Lung (tissue), 12 donors: ENCODE results near the gene CSK. TPM values are rescaled to one million over a fixed set of nuclear protein-coding genes. Genes with fewer than 3 reads are reported as not detected.

Experiments used
- ATAC-seq: fragments of 200-7000 bp; cut with Tn5 transposase; one replicate; pipeline ENCODE4 v1.9.1; 2020; ENCODE audit warnings: moderate number of reproducible peaks; ENCODE audit not compliant: insufficient read depth, low FRiP score
- DNase-seq, 3 donors: peaks; one replicate each; pipeline ENCODE4 v3.0.0-alpha.2; 2013 to 2017
- H3K27ac ChIP-seq, 2 donors: one replicate each; pipeline ENCODE4 v1.5.1; 2013; ENCODE audit warnings: mild to moderate bottlenecking in 2 of 2, moderate library complexity in 2 of 2, control low read depth in 1 of 2, inconsistent platforms in 1 of 2, low read depth in 1 of 2, low read length in 1 of 2
- H3K27me3 ChIP-seq, 3 donors: one replicate each; pipeline ENCODE4 v1.5.1; 2013; ENCODE audit warnings: low read length in 2 of 3; ENCODE audit not compliant: control insufficient read depth in 3 of 3, insufficient read depth in 3 of 3
- H3K36me3 ChIP-seq, 4 donors: one replicate each; pipeline ENCODE4 v1.5.1; 2013; ENCODE audit warnings: low read length in 4 of 4, mild to moderate bottlenecking in 1 of 4, moderate library complexity in 1 of 4; ENCODE audit not compliant: control insufficient read depth in 4 of 4, insufficient read depth in 4 of 4
- H3K4me1 ChIP-seq, 5 donors: one replicate each; pipeline ENCODE4 v1.5.1; 2013; ENCODE audit warnings: low read length in 5 of 5, mild to moderate bottlenecking in 2 of 5, moderate library complexity in 1 of 5; ENCODE audit not compliant: control insufficient read depth in 5 of 5, insufficient read depth in 5 of 5
- H3K4me3 ChIP-seq: one replicate; pipeline ENCODE4 v1.5.1; 2013; ENCODE audit warnings: mild to moderate bottlenecking, control low read depth, moderate library complexity
- H3K9ac ChIP-seq, 2 donors: one replicate each; pipeline ENCODE4 v1.5.1; 2013; ENCODE audit warnings: low read length in 2 of 2, control low read depth in 1 of 2; ENCODE audit not compliant: insufficient read depth in 1 of 2
- H3K9me3 ChIP-seq, 4 donors: one replicate each; pipeline ENCODE4 v1.5.1; 2013; ENCODE audit warnings: low read length in 3 of 4, mild to moderate bottlenecking in 1 of 4, moderate library complexity in 1 of 4; ENCODE audit not compliant: control insufficient read depth in 4 of 4, insufficient read depth in 3 of 4
- CTCF ChIP-seq: IDR thresholded peaks from 2 replicates; pipeline ENCODE4 v1.5.1; 2012; ENCODE audit warnings: mild to moderate bottlenecking; ENCODE audit errors: control extremely low read depth, extremely low read depth
- WGBS, 2 donors: extraction: QIAGEN DNeasy Blood & Tissue Kit; methylation state at CpG; one replicate each; pipeline ENCODE4 v1.1.7; 2013; 5-methylcytosine and 5-hydroxymethylcytosine counted together
- polyA plus RNA-seq, 2 donors: library from polyadenylated mRNA; stranded (reverse); fragments of 200-250 nt; gene quantifications; one replicate each; pipeline ENCODE4 v1.2.1, GENCODE V29; 2013
- total RNA-seq, 2 donors: library from RNA; depleted of rRNA in 1 of 2; stranded (reverse); fragments of >200 nt in 1 of 2; gene quantifications; one replicate each; pipeline ENCODE4 v1.2.1, GENCODE V29; 2014 to 2021
- donor health status: control.
- donor health status: control.
- donor health status: Bipolar disorder and iron deficiency.
- donor health status: healthy.
- donor health status: DM: yes; HTN: yes; CAD: no.

CSK gene
- total and polyA plus RNA-seq, 4 donors, result 39.7 to 99.1 (median 61.9) TPM

- Histone ChIP-seq H3K4me1 (peaks cover 15 to 65% (median 39%) of the 10 kb centered on the region in 5 donors), H3K4me3 (no peak overlapping the region), H3K27ac (peak overlapping the region; percentile 28 to 87), H3K36me3 (peaks cover 0 to 7% (median 3%) of the 10 kb centered on the region in 4 donors), H3K9ac (no peak overlapping the region), H3K27me3 (no peaks in the 10 kb centered on the region), H3K9me3 (no peaks in the 10 kb centered on the region)
- DNase-seq (no peak), ATAC-seq (no peak)
- WGBS, 2 donors, result 32 to 36% methylated on average over 7 of the region's 7 CpGs
- TF ChIP-seq CTCF, result no peak
Measured at GRCh38 chr15:74786551-74787165, 4.8 kb downstream of the CSK start.

- peaks cover 0 to 7% (median 3%) of the 10 kb centered on the region in 4 donors for H3K36me3 ChIP-seq
- peaks cover 15 to 68% (median 39%) of the 10 kb centered on the region in 5 donors for H3K4me1 ChIP-seq
- H3K4me3 ChIP-seq, result no peak overlapping the region
- 24 to 44% methylated on average over 13 of the region's 13 CpGs for WGBS, 2 donors
- no peaks in the 10 kb centered on the region for H3K27me3 ChIP-seq
- H3K9ac ChIP-seq, result no peak overlapping the region
- TF ChIP-seq CTCF, result peak; percentile 0
- DNase-seq, result peak; percentile 36 to 44 (median 42)
- H3K27ac ChIP-seq, result peak overlapping the region; percentile 14 to 87
- H3K9me3 ChIP-seq, result no peaks in the 10 kb centered on the region
- peak; percentile 70 for ATAC-seq
Measured at GRCh38 chr15:74787251-74788041, 5.6 kb downstream of the CSK start.

GRCh38 chr15:74788042-74788682, 6.3 kb downstream of the CSK start:
- no peak for TF ChIP-seq CTCF
- Histone ChIP-seq H3K9me3 (no peaks in the 10 kb centered on the region), H3K4me1 (peaks cover 15 to 69% (median 39%) of the 10 kb centered on the region in 5 donors), H3K4me3 (no peak overlapping the region), H3K27ac (peak overlapping the region in 1 of 2 donors; percentile 87), H3K27me3 (no peaks in the 10 kb centered on the region), H3K9ac (peak overlapping the region in 1 of 2 donors; percentile 9), H3K36me3 (peaks cover 0 to 7% (median 3%) of the 10 kb centered on the region in 4 donors)
- WGBS, 2 donors, result 15 to 35% methylated on average over 7 of the region's 7 CpGs
- DNase-seq (no peak), ATAC-seq (no peak)
